ENCODE data around the gene CEMIP.

Gene CEMIP

GRCh38 chr15:80967991-80968510, 188.9 kb downstream of the CEMIP start:
- Histone ChIP-seq H3K4me3 (ENCODE audit: low read depth, low read length) (no peak overlapping the region), H3K4me1 (no peaks in the 10 kb centered on the region), H3K36me3 (peaks cover 8% of the 10 kb centered on the region; the same call in 1 of the 2 replicates), H3K9me3 (no peaks in the 10 kb centered on the region), H3K27me3 (no peaks in the 10 kb centered on the region)
- no peak for DNase-seq
- no peak for TF ChIP-seq CTCF (IDR thresholded peaks at IDR 0.05; ENCODE audit: low read depth, low read length)

- Histone ChIP-seq H3K4me1 (no peaks in the 10 kb centered on the region), H3K36me3 (peaks cover 8% of the 10 kb centered on the region; the same call in 1 of the 2 replicates), H3K27me3 (no peaks in the 10 kb centered on the region), H3K9me3 (no peaks in the 10 kb centered on the region), H3K4me3 (ENCODE audit: low read depth, low read length) (no peak overlapping the region)
- DNase-seq = no peak
- no peak for TF ChIP-seq CTCF (IDR thresholded peaks at IDR 0.05; ENCODE audit: low read depth, low read length)
Observed at GRCh38 chr15:80969316-80969715, 190.1 kb downstream of the CEMIP start.

GRCh38 chr15:80970018-80970657, 191.0 kb downstream of the CEMIP start:
- no peak overlapping the region for H3K4me3 ChIP-seq (ENCODE audit: low read depth, low read length)
- H3K4me1 ChIP-seq = no peaks in the 10 kb centered on the region
- no peaks in the 10 kb centered on the region for H3K9me3 ChIP-seq
- no peaks in the 10 kb centered on the region for H3K27me3 ChIP-seq
- H3K36me3 ChIP-seq = peaks cover 8% of the 10 kb centered on the region; the same call in 1 of the 2 replicates
- peak; percentile 66 for DNase-seq
- peak; percentile 80 for TF ChIP-seq CTCF (IDR thresholded peaks at IDR 0.05; ENCODE audit: low read depth, low read length)

- no peak for TF ChIP-seq CTCF (IDR thresholded peaks at IDR 0.05; ENCODE audit: low read depth, low read length)
- peaks cover 8% of the 10 kb centered on the region; the same call in 1 of the 2 replicates for H3K36me3 ChIP-seq
- DNase-seq = no peak
- no peak overlapping the region for H3K4me3 ChIP-seq (ENCODE audit: low read depth, low read length)
- no peaks in the 10 kb centered on the region for H3K4me1 ChIP-seq
- H3K27me3 ChIP-seq = no peaks in the 10 kb centered on the region
- no peaks in the 10 kb centered on the region for H3K9me3 ChIP-seq
Observed at GRCh38 chr15:80970658-80971057, 191.5 kb downstream of the CEMIP start.

GRCh38 chr15:80971143-80971542, 192.0 kb downstream of the CEMIP start:
- no peaks in the 10 kb centered on the region for H3K27me3 ChIP-seq
- no peaks in the 10 kb centered on the region for H3K4me1 ChIP-seq
- no peak for TF ChIP-seq CTCF (IDR thresholded peaks at IDR 0.05; ENCODE audit: low read depth, low read length)
- peaks cover 8% of the 10 kb centered on the region; the same call in 1 of the 2 replicates for H3K36me3 ChIP-seq
- H3K9me3 ChIP-seq = no peaks in the 10 kb centered on the region
- no peak overlapping the region for H3K4me3 ChIP-seq (ENCODE audit: low read depth, low read length)
- DNase-seq = no peak

- TF ChIP-seq CTCF (IDR thresholded peaks at IDR 0.05; ENCODE audit: low read depth, low read length) = no peak
- DNase-seq = no peak
Observed at GRCh38 chr15:80972276-80972675, 193.1 kb downstream of the CEMIP start.

More at GRCh38 chr15:80972276-80972675, 193.1 kb downstream of the CEMIP start:
- Histone ChIP-seq H3K27me3 (no peaks in the 10 kb centered on the region), H3K36me3 (peaks cover 12% of the 10 kb centered on the region; the same call in 1 of the 2 replicates), H3K4me3 (ENCODE audit: low read depth, low read length) (no peak overlapping the region), H3K4me1 (no peaks in the 10 kb centered on the region), H3K9me3 (no peaks in the 10 kb centered on the region)
